Measurements from ENCODE around the gene GPR158.

Gene GPR158

DNA sequence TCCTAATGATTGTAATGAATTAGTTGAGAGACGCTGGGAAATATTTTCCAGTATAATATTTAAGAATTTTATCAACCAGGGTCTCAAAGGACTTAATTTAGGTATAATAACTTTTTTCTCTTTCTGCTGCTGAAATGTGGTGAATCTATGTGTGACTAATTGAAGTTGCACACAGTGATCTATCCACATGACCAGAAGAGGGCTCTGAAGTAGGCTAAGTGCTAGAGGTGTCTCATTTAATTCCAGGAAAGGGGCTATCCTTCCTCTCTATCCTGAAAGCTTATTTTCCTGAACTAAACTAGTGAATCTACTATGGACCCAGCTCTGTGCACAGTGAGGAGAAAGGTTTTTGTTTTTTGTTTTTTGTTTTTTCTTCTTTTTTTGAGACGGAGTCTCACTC, 464.8 kb downstream of the GPR158 start:
- DNase-seq (ENCODE audit: low read depth, low spot score) = no peak
- H3K4me3 ChIP-seq (ENCODE audit: low read depth, low read length) = no peak overlapping the region
- no peak for TF ChIP-seq CTCF (IDR thresholded peaks at IDR 0.05; ENCODE audit: low read depth, low read length)
- in situ Hi-C loops (cut with HindIII; ENCODE audit: low sequenced_read_pairs) = no loop called here

GRCh38 chr10:25641595-25641994, 466.8 kb downstream of the GPR158 start:
- in situ Hi-C loops (cut with HindIII; ENCODE audit: low sequenced_read_pairs) = no loop called here
- no peak for TF ChIP-seq CTCF (IDR thresholded peaks at IDR 0.05; ENCODE audit: low read depth, low read length)
- H3K4me3 ChIP-seq (ENCODE audit: low read depth, low read length) = no peak overlapping the region
- no peak for DNase-seq (ENCODE audit: low read depth, low spot score)

GRCh38 chr10:25642721-25643120, 467.9 kb downstream of the GPR158 start:
- TF ChIP-seq CTCF (IDR thresholded peaks at IDR 0.05; ENCODE audit: low read depth, low read length) = no peak
- H3K4me3 ChIP-seq (ENCODE audit: low read depth, low read length) = no peak overlapping the region
- DNase-seq (ENCODE audit: low read depth, low spot score) = no peak
- in situ Hi-C loops (cut with HindIII; ENCODE audit: low sequenced_read_pairs) = no loop called here

DNA sequence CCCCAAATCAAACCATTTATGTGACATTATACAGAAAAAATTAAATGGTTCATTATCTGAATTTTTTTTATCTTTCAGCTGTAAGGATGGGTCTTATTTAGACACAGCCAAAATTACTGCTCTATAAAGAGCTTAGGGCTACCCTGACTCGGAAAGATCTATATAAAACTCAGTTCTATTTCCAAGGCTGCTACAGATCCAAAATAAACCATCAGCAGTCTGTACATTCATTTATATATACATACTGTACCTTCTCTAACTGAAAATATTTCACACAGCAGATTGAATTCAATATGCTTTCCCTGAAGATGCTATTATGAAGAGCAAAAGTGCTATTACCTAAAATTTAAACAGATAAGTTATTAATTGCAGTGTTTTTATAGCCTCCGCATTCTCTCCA, 471.6 kb downstream of the GPR158 start:
- in situ Hi-C loops (cut with HindIII; ENCODE audit: low sequenced_read_pairs) = no loop called here
- TF ChIP-seq CTCF (IDR thresholded peaks at IDR 0.05; ENCODE audit: low read depth, low read length) = no peak
- H3K4me3 ChIP-seq (ENCODE audit: low read depth, low read length) = no peak overlapping the region
- no peak for DNase-seq (ENCODE audit: low read depth, low spot score)

GRCh38 chr10:25651534-25651933, 476.7 kb downstream of the GPR158 start:
- no peak for TF ChIP-seq CTCF (IDR thresholded peaks at IDR 0.05; ENCODE audit: low read depth, low read length)
- in situ Hi-C loops (cut with HindIII; ENCODE audit: low sequenced_read_pairs) = no loop called here
- no peak for DNase-seq (ENCODE audit: low read depth, low spot score)
- no peak overlapping the region for H3K4me3 ChIP-seq (ENCODE audit: low read depth, low read length)
